ENCODE results near the gene CLEC2L. TPM values are rescaled to one million over a fixed set of nuclear protein-coding genes. Genes with fewer than 3 reads are reported as not detected.

Gene CLEC2L
- total and polyA plus RNA-seq, 2 of the 4 experiments (the other 2 are of a cell fraction), result not detected

Other genes with a start within 250 kb of the CLEC2L start
- gene FMC1, start 182.3 kb upstream of the CLEC2L start, total RNA-seq (2012; rRNA removed), result 6.1 and 6.4 TPM in 2 replicates
- gene FMC1, start 182.3 kb upstream of the CLEC2L start, polyA plus RNA-seq (2012; rRNA removed), result 11.9 and 12.6 TPM in 2 replicates
- gene LUC7L2, start 163.8 kb upstream of the CLEC2L start, total RNA-seq (2012; rRNA removed), result 14.9 and 30.6 TPM in 2 replicates
- gene LUC7L2, start 163.8 kb upstream of the CLEC2L start, polyA plus RNA-seq (2012; rRNA removed), result 31.8 and 45.8 TPM in 2 replicates
- gene KLRG2, start 40.0 kb upstream of the CLEC2L start, total RNA-seq (2012; rRNA removed), result under 0.01 TPM in 1 of 2 replicates, not detected in the other
- gene KLRG2, start 40.0 kb upstream of the CLEC2L start, polyA plus RNA-seq (2012; rRNA removed), result 0.03 and 0.04 TPM in 2 replicates

Data from IMR-90 (cell line).